ENCODE data around the gene CTSA. TPM values are rescaled to one million over a fixed set of nuclear protein-coding genes. Genes with fewer than 3 reads are reported as not detected.

Gene CTSA
- total and polyA plus RNA-seq, 9 of the 15 experiments (the other 6 are each of a cell fraction or from before 2014, with no cell fraction given) = 8.8 to 61.7 (median 28.3) TPM

DNA sequence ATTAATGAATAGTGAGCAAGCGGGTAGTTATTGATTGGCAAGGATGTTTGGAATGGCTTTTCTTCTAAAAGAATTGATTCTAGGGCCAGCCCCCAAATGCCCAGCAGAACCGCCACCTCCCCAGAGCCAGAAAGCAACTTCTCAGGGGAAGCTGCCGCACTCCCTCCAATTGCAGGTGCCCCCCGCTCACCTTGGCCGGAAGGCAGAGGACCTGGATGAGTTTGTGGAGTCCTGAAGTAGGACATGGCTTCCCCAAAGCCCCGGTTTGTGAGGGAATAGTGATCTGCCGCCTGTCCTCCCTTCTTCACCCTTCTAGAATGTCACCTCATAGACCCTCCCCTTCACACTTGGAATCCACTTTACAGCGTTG lies 3.8 kb upstream of the CTSA start, which contains the start of gene SPATA25:
Gene SPATA25 (minus strand): TSS at position 277 of the 370 bp plus-strand sequence. CDS start 32 bp downstream, at position 245.
- Histone ChIP-seq H3K4me3 (no peak within 1 kb of the TSS), H3K27me3 (ENCODE audit: control insufficient read depth in 2 of 2, insufficient read depth in 2 of 2, low read length in 2 of 2) (no peaks in the 10 kb centered on the region), H4K20me1 (replicated peaks; ENCODE audit: control insufficient read depth, insufficient read depth, low read length) (no peaks in the 10 kb centered on the region), H3K4me1 (replicated peaks in 1 of 2; ENCODE audit: control insufficient read depth in 2 of 2, insufficient read depth in 2 of 2, low read length in 2 of 2) (peaks cover 24 to 50% of the 10 kb centered on the region in 2 experiments), H3K79me2 (ENCODE audit: control insufficient read depth, insufficient read depth, low read length) (peaks cover 25% of the 10 kb centered on the region), H2AFZ (ENCODE audit: low read depth, low read length) (no peak within 1 kb of the TSS), H3K4me2 (ENCODE audit: insufficient read depth, low read length) (no peak within 1 kb of the TSS), H3K36me3 (ENCODE audit: control insufficient read depth, insufficient read depth, low read length) (peaks cover 34% of the 10 kb centered on the region; the same call in 2 of the 3 replicates), H3K9me1 (ENCODE audit: control insufficient read depth, insufficient read depth, low read length) (peaks cover 4% of the 10 kb centered on the region), H3K27ac (ENCODE audit: extremely low read depth, low read depth, low read length) (no peak within 1 kb of the TSS), H3K9me3 (replicated peaks; ENCODE audit: control insufficient read depth, insufficient read depth, low read depth, low read length) (no peaks in the 10 kb centered on the region), H3K9ac (ENCODE audit: insufficient read depth in 1 of 2, low read depth in 2 of 2, low read length in 2 of 2) (peak within 1 kb of the TSS in 1 of 2 experiments; percentile 59; a peak in 1 of 4 replicates)
- in situ Hi-C loops (cut with MboI) = no loop called here
- no TSS peak for BruUV-seq (replicated peaks)
- no peak for TF ChIP-seq RBM39 (optimal IDR thresholded peaks at IDR 0.05; ENCODE audit: low read depth, low read length)
- no peak for TF ChIP-seq FOXK2 (conservative IDR thresholded peaks at IDR 0.05 in 1 of 2, IDR thresholded peaks at IDR 0.05 in 1 of 2; ENCODE audit: low read depth in 2 of 2)
- no peak for TF ChIP-seq TARDBP (IDR thresholded peaks at IDR 0.05)
- no peak for TF ChIP-seq NR2C2 (CRISPR knock-in tag; IDR thresholded peaks at IDR 0.05)
- no peak for TF ChIP-seq NR2C2 (tag; IDR thresholded peaks at IDR 0.05)
- TF ChIP-seq FOXJ3 (CRISPR knock-in tag; IDR thresholded peaks at IDR 0.05) = no peak
- TF ChIP-seq ETV1 (tag; conservative IDR thresholded peaks at IDR 0.05; ENCODE audit: low read depth) = no peak
- TF ChIP-seq, protein P1, sequence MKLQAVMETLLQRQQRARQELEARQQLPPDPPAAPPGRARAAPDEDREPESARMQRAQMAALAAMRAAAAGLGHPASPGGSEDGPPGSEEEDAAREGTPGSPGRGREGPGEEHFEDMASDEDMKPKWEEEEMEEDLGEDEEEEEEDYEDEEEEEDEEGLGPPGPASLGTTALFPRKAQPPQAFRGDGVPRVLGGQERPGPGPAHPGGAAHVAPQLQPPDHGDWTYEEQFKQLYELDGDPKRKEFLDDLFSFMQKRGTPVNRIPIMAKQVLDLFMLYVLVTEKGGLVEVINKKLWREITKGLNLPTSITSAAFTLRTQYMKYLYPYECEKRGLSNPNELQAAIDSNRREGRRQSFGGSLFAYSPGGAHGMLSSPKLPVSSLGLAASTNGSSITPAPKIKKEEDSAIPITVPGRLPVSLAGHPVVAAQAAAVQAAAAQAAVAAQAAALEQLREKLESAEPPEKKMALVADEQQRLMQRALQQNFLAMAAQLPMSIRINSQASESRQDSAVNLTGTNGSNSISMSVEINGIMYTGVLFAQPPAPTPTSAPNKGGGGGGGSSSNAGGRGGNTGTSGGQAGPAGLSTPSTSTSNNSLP (IDR thresholded peaks at IDR 0.05; ENCODE audit: borderline replicate concordance, low read depth, low read length) = no peak
- no peak for TF ChIP-seq KDM5B (IDR thresholded peaks at IDR 0.05; ENCODE audit: insufficient replicate concordance, low read depth, low read length)
- no peak for TF ChIP-seq NFIC (IDR thresholded peaks at IDR 0.05)
- no peak for TF ChIP-seq JUN (IDR thresholded peaks at IDR 0.05; ENCODE audit: borderline replicate concordance, low read depth, low read length)
- no peak for TF ChIP-seq JUN (CRISPR knock-in tag; IDR thresholded peaks at IDR 0.05; ENCODE audit: borderline replicate concordance)
- TF ChIP-seq CREB1 (IDR thresholded peaks at IDR 0.05) = no peak
- TF ChIP-seq CREB1 (CRISPR knock-in tag; IDR thresholded peaks at IDR 0.05) = no peak
- no peak for TF ChIP-seq SETDB1 (IDR thresholded peaks at IDR 0.05; ENCODE audit: low read length)
- TF ChIP-seq TAF1 (IDR thresholded peaks at IDR 0.05; ENCODE audit: control insufficient read depth, extremely low read depth, insufficient read depth, low read length, severe bottlenecking) = no peak
- ATAC-seq = no peak
- CTCF ChIA-PET (ENCODE audit: low intra/inter-chr PET ratio) = interaction anchor here (0.7 kb wide), 1 partner anchor 63 kb away, joined by 3 read pairs; no protein-coding TSS in a partner anchor
- intact Hi-C loops (cut with micrococcal nuclease) = loop anchor here (5.0 to 10.0 kb wide), 2 partner anchors 53 to 90 kb away; partner anchors contain the start of gene SNX21
- no peak for FAIRE-seq
- POLR2A ChIA-PET = interaction anchor here (1.0 kb wide), 1 partner anchor 33 kb away, joined by 3 read pairs; no protein-coding TSS in a partner anchor
- no peak for DNase-seq (ENCODE audit: extremely low read depth in 1 of 4, low spot score in 3 of 4)
- 77% methylated on average over 8 of the region's 8 CpGs for WGBS (ENCODE audit: insufficient coverage, low coverage, missing lambda C conversion rate)

All from K562 (cell line).